ENCODE results near the gene SERPINI1. TPM values are rescaled to one million over a fixed set of nuclear protein-coding genes. Genes with fewer than 3 reads are reported as not detected.

The SERPINI1 gene
- total and polyA plus RNA-seq, 7 donors = 0.60 to 6.6 (median 3.1) TPM

GRCh38 chr3:167773584-167773983 is 38.1 kb downstream of the SERPINI1 start:
- Histone ChIP-seq H3K27ac (no peak overlapping the region), H3K9me3 (peaks cover 0 to 4% (median 1%) of the 10 kb centered on the region in 4 donors), H3K4me1 (no peaks in the 10 kb centered on the region), H3K27me3 (no peaks in the 10 kb centered on the region), H3K36me3 (no peaks in the 10 kb centered on the region), H3K4me3 (no peak overlapping the region)
- TF ChIP-seq POLR2AphosphoS5 (IDR thresholded peaks at IDR 0.05) (no peak), POLR2A (IDR thresholded peaks at IDR 0.05) (no peak), EP300 (IDR thresholded peaks at IDR 0.05) (no peak), CTCF (IDR thresholded peaks at IDR 0.05) (no peak)
- intact Hi-C loops (cut with DNase I) = no loop called here
- DNase-seq = no peak
- WGBS, 2 donors = 45 to 76% methylated on average over 1 of the region's 1 CpG

- Histone ChIP-seq H3K9me3 (peaks cover 0 to 4% (median 1%) of the 10 kb centered on the region in 4 donors), H3K27me3 (no peaks in the 10 kb centered on the region), H3K4me3 (no peak overlapping the region), H3K27ac (no peak overlapping the region), H3K36me3 (no peaks in the 10 kb centered on the region), H3K4me1 (no peaks in the 10 kb centered on the region)
- intact Hi-C loops (cut with DNase I) = no loop called here
- WGBS, 2 donors = 59% methylated on average over 4 of the region's 4 CpGs
- DNase-seq = no peak
- no peak for TF ChIP-seq POLR2AphosphoS5 (IDR thresholded peaks at IDR 0.05)
- no peak for TF ChIP-seq POLR2A (IDR thresholded peaks at IDR 0.05)
Observed at GRCh38 chr3:167776066-167776685, 40.7 kb downstream of the SERPINI1 start.

DNA sequence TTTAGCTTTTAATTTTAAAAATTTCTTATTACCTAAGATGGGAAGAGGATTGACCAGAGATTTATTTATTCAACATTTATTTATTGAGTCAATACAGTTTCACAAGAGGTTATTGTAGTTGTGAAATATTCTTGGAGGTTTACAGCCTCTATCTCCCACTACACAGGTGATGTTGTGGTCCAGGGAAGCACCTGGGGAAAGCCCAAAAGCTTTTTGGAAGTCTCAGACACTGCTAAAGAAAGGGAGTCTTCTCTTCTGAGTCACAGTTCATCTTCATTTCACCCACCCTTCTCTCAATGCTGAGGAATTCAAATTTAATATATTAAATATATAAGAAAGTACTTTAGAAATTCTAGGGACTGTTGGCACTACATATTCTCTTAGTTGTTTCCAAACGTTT is 41.8 kb downstream of the SERPINI1 start:
- no peak for DNase-seq
- Histone ChIP-seq H3K4me3 (no peak overlapping the region), H3K36me3 (no peaks in the 10 kb centered on the region), H3K4me1 (no peaks in the 10 kb centered on the region), H3K27ac (no peak overlapping the region), H3K9me3 (peaks cover 0 to 4% (median 1%) of the 10 kb centered on the region in 4 donors), H3K27me3 (no peaks in the 10 kb centered on the region)
- 54 to 82% methylated on average over 1 of the region's 1 CpG for WGBS, 2 donors
- TF ChIP-seq CTCF (IDR thresholded peaks at IDR 0.05) = no peak
- no peak for TF ChIP-seq EP300 (IDR thresholded peaks at IDR 0.05)
- no peak for TF ChIP-seq POLR2AphosphoS5 (IDR thresholded peaks at IDR 0.05)
- no peak for TF ChIP-seq POLR2A (IDR thresholded peaks at IDR 0.05)
- intact Hi-C loops (cut with DNase I) = no loop called here

DNA sequence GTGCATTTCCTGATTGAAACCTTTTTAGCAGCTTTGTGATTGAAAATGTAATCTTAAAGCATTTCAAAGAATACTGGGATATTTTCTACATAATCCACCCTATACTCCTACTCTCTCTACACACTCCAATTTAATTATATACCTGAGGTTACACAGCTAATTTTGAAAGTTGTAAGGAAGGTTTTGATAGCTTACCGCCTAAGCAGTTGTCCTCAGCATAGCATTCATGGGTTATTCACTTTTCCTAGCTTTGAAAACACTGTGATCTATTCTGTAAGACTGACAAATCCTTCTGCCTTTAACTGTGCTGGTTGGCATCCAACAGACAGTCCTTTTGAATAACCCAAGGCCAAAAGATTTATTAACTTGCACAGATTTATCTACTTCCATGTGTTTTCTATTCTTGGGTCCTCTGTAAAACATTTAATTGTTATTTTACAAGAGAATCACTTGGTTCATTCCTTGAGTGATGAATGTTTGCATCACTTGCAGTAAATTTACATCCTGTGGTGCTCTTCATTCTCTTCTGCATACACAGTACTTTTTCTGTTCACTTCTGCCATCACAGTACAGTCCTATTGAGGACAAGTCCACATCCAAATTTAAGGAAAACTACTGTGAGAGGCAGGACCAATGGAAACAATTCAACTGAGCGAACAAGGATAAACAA is 44.8 kb downstream of the SERPINI1 start:
- Histone ChIP-seq H3K9me3 (peaks cover 0 to 4% (median 1%) of the 10 kb centered on the region in 4 donors), H3K36me3 (no peaks in the 10 kb centered on the region), H3K27ac (no peak overlapping the region), H3K27me3 (no peaks in the 10 kb centered on the region), H3K4me1 (peaks cover 0 to 5% (median 0%) of the 10 kb centered on the region in 4 donors), H3K4me3 (no peak overlapping the region)
- no peak for DNase-seq
- WGBS, 2 donors = 72 to 79% methylated on average over 2 of the region's 2 CpGs
- no peak for TF ChIP-seq POLR2A (IDR thresholded peaks at IDR 0.05)
- TF ChIP-seq POLR2AphosphoS5 (IDR thresholded peaks at IDR 0.05) = no peak
- no peak for TF ChIP-seq CTCF (IDR thresholded peaks at IDR 0.05)
- TF ChIP-seq EP300 (IDR thresholded peaks at IDR 0.05) = no peak
- intact Hi-C loops (cut with DNase I) = no loop called here

GRCh38 chr3:167783781-167784180 is 48.3 kb downstream of the SERPINI1 start:
- TF ChIP-seq CTCF (IDR thresholded peaks at IDR 0.05) = no peak
- no peak for TF ChIP-seq POLR2AphosphoS5 (IDR thresholded peaks at IDR 0.05)
- no peak for TF ChIP-seq EP300 (IDR thresholded peaks at IDR 0.05)
- no peak for TF ChIP-seq POLR2A (IDR thresholded peaks at IDR 0.05)
- Histone ChIP-seq H3K36me3 (no peaks in the 10 kb centered on the region), H3K9me3 (no peaks in the 10 kb centered on the region), H3K4me3 (no peak overlapping the region), H3K27ac (no peak overlapping the region), H3K27me3 (peaks cover 0 to 3% (median 0%) of the 10 kb centered on the region in 3 donors), H3K4me1 (peaks cover 0 to 5% (median 0%) of the 10 kb centered on the region in 4 donors)
- DNase-seq = no peak
- 46 to 77% methylated on average over 1 of the region's 1 CpG for WGBS, 2 donors
- intact Hi-C loops (cut with DNase I) = no loop called here
